HEK293T (cell line): ENCODE results near the gene FRA10AC1.

Source experiments
- FOXA1 ChIP-seq: fragments of 450-650 bp; IDR thresholded peaks from 2 replicates; pipeline ENCODE4 v1.6.1; 2016; ENCODE audit warnings: mild to moderate bottlenecking
- FOXK2 ChIP-seq: fragments of 450-650 bp; IDR thresholded peaks from 2 replicates; pipeline ENCODE4 v1.6.1; 2016; ENCODE audit warnings: mild to moderate bottlenecking
- FOXM1 ChIP-seq: fragments of 450-650 bp; IDR thresholded peaks from 2 replicates; pipeline ENCODE4 v1.6.1; 2017; ENCODE audit warnings: mild to moderate bottlenecking, borderline replicate concordance
- L3MBTL2 ChIP-seq: fragments of 450-650 bp; conservative IDR thresholded peaks from 2 replicates; pipeline ENCODE4 v1.6.1; 2016; ENCODE audit warnings: mild to moderate bottlenecking
- LEF1 ChIP-seq: fragments of 450-650 bp; IDR thresholded peaks from 2 replicates; pipeline ENCODE4 v1.6.1; 2017; ENCODE audit warnings: mild to moderate bottlenecking, borderline replicate concordance
- SP1 ChIP-seq: fragments of 450-650 bp; IDR thresholded peaks from 2 replicates; pipeline ENCODE4 v1.6.1; 2017
- SUZ12 ChIP-seq: fragments of 450-650 bp; IDR thresholded peaks from 2 replicates; pipeline ENCODE4 v1.6.1; 2016; ENCODE audit warnings: mild to moderate bottlenecking
- TARDBP ChIP-seq: fragments of 450-650 bp; IDR thresholded peaks from 2 replicates; pipeline ENCODE4 v1.6.1; 2016

DNA sequence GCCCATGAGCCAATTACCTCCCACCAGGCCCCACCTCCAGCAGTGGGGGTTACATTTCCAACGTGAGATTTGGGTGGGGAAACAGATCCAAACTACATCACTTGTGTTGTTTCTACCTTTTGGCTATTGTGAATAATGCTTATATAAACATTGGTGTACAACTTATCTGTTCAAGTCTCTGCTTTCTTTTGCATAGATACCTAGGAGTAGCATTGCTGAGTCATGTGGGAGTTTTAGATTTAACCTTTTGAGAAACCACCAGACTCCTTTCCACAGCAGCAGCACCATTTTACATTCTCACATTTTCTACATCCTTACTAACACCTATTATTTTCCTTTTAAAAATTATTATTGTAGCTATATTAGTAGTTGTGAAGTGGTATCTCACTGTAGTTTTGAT lies 14.4 kb upstream of the FRA10AC1 start:
- no peak for TF ChIP-seq FOXA1
- no peak for TF ChIP-seq FOXM1
- no peak for TF ChIP-seq SP1
- no peak for TF ChIP-seq FOXK2
- no peak for TF ChIP-seq SUZ12
- TF ChIP-seq TARDBP = no peak
- no peak for TF ChIP-seq LEF1
- no peak for TF ChIP-seq L3MBTL2
